HG03457 (cell line): ENCODE data around the gene CD4.
A peak's percentile ranks its signal among the peaks of the same experiment; 100 is the strongest.

Experiments used
- ATAC-seq: cut with Tn5 transposase; IDR thresholded peaks from one replicate; pipeline ENCODE4 v1.9.1; 2021; ENCODE audit warnings: moderate number of reproducible peaks; ENCODE audit not compliant: unreplicated experiment

Gene CD4

DNA sequence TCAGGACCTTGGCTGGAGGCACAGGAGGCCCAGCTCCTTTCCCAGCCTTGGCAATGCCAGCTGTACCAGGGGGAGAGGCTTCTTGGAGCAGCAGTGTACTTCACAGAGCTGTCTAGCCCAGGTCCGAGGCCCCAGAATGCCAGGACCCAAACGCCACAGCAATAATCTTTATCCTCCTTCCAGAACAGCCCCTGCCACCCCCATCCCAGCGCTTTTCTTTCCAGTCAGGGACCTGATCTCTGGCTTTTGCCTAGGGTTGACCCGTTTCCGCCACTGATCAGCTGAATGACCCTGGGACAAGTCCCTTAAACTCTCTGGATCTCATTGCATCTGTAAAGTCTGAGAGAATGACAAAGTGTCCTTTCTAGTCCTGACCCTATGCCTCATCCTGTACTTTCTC is 11.9 kb upstream of the CD4 start:
- no peak for ATAC-seq

DNA sequence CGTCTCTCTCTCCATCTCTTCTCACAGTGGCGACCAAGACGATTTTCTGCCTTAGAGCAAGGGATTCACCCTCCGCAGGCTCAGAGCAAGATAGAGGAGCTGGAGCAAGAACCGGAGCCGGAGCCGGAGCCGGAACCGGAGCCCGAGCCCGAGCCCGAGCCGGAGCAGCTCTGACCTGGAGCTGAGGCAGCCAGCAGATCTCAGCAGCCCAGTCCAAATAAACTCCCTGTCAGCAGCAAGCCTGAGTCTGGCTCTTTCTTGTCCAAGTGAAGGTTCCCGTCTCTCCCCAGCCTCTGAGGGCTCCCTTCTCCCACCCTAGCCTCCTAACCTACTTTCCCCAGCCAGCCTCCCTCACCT is 11.1 kb upstream of the CD4 start:
- ATAC-seq, result no peak

DNA sequence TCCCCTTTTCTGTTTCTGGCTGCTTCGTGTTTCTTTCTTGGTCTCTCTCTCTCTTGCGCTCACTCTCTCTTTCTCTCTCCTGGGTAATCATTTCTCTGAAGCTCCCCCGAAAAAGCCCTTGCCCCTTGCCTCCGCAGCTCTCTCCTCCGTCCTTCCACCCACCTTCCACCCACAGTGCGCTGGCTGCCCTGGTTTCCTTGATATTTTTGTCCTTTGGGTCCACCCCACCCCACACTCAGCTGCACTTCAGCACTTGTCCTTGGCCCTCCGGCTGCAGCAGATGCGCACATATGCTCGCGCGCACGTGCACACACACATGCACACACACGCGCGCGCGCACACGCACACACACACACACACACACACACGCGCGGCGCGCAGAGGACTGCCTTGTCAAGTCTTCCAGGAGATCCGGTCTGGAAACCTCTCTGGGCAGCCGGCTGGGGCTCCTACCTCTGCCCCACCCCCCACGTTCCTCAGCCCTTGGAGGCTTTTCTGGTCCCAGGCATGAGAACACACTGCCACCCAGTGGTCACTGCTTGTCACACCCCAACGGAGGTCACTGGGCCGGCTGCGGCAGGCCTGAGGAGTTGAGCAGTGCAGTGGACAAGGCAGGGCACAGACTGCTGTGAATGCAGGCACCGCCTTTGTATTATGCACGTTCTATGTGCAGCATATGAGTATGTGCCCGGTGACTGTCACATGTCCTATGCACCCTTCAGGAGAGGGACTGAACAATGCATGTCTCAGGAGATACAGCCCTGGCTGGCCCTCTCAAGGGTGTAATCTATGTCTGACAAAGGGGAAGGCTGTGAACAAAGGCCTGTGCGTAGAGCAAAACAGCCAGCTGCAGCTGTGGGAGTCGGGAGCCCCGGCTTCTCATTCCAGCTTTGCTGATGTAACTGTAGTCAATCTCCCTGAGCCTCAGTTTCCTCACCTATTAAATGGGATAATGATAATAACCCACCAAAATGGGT is 10.5 kb upstream of the CD4 start:
- ATAC-seq, result peak; percentile 64

- ATAC-seq, result no peak
Measured at GRCh38 chr12:6779708-6780432, 9.5 kb upstream of the CD4 start.

DNA sequence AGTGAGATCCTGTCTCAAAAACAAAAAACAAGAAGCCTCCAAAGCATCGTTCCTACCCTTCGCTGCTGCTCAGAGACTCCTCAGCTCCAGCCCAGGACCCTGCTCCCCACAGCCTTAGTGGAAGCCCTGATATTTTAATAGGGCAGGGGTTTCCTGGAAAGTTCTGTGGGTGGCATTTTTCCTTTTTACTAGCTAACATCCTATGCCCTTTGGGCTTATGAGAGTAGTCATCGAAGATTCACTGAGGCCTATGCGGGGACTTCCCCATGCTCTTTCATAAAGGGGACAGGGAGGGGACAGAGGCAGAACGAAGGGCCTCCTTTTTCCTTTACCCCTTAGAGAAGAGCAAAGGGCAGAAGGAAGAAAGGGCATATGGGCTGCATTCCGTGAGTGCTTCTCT is 8.8 kb upstream of the CD4 start:
- ATAC-seq, result no peak

DNA sequence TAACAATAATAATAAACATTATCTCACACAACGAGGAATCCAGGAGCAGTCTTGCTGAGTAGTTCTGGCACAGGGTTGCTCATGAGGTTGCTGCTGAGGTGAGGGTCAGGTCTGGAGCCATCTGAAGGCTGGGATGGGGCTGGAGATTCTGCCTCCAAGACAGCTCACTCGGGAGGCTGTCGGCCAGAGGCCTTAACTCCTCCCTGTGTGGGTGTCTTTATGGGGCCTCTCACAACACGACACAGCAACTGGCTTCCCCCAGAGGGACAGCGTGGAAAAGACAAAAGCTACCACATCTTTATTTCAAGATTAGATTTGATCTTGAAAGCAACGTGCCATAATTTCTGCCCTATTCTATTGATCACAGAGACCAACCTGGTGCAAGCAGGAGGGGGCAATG is 7.2 kb upstream of the CD4 start:
- ATAC-seq, result no peak

- ATAC-seq, result no peak
Measured at GRCh38 chr12:6782850-6783566, 6.3 kb upstream of the CD4 start.

- ATAC-seq, result no peak
Measured at GRCh38 chr12:6783828-6784227, 5.5 kb upstream of the CD4 start.

DNA sequence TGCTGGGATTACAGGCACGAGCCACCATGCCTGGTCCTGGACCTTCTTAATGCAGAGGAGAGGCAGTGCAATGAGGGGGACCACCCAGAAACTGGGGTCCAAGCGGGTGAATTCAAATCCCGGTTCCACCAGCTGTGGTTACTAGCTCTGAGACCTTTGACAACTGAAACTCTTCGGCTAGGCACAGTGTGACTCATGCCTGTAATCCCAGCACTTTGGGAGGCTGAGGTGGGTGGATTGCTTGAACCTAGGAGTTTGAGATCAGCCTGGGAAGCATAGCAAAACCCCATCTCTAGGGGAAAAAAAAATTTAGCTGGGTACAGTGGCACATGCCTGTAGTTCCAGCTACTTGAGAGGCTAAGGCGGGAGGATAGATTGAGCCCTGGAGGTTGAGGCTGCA is 5.0 kb upstream of the CD4 start:
- no peak for ATAC-seq

GRCh38 chr12:6784761-6785160 is 4.6 kb upstream of the CD4 start:
- no peak for ATAC-seq

- ATAC-seq, result no peak
Measured at GRCh38 chr12:6786416-6787094, 2.8 kb upstream of the CD4 start.

GRCh38 chr12:6787309-6787708 is 2.0 kb upstream of the CD4 start:
- no peak for ATAC-seq

DNA sequence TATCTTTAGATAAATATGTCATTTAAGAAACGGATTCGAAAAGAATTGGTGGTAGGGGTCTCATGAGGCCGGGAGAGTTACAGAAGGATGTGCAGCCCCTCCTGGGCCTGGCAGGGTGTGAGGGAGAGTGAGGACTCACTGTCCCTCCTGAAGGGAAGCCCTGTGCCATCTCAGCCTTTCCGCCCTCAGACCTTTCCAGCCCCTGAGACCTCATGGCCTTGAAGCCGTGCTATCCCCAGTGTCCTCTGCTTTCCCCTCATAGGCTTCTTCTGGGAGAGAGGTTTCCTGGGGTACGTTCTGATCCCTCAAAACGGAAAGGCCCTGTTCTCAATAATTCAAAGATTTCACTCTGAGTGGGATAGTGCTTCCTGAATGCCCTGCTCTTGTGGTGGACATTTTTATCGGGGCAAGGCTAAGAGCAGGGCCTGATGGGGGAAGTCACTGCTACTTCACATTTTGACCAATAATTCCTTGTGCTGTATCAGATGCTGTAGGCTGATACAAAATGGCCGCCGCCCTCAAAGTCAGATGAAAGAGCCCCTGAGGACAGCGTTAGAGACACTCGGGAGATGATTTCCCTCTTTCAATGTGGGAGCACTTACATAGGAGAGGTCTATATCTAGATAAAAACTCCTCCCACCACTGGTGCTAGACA is 1.3 kb downstream of the CD4 start:
- no peak for ATAC-seq

- ATAC-seq, result no peak
Measured at GRCh38 chr12:6791931-6792520, 2.7 kb downstream of the CD4 start.

GRCh38 chr12:6792522-6793201 is 3.3 kb downstream of the CD4 start:
- ATAC-seq, result no peak

GRCh38 chr12:6795088-6795487 is 5.8 kb downstream of the CD4 start:
- ATAC-seq, result no peak

DNA sequence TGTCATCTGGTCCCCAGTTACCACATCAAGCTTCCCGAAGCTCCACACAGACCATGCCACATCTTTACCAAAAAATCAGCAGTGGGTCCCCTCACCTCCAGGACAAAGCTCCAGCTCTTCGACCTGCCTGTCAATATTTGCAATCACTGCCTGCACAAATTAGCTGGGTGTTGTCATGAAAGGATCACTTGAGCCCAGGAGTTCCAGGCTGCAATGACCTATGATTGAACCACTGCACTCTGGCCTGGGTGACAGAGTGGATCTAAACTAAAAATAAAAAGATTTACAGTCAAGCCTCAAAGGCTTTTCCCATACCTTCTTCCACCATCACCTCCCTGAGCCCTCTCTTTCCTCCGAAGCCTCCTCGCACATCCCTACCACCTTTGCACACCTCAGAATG is 7.2 kb downstream of the CD4 start:
- ATAC-seq, result no peak

GRCh38 chr12:6799147-6799546 is 9.8 kb downstream of the CD4 start:
- no peak for ATAC-seq

DNA sequence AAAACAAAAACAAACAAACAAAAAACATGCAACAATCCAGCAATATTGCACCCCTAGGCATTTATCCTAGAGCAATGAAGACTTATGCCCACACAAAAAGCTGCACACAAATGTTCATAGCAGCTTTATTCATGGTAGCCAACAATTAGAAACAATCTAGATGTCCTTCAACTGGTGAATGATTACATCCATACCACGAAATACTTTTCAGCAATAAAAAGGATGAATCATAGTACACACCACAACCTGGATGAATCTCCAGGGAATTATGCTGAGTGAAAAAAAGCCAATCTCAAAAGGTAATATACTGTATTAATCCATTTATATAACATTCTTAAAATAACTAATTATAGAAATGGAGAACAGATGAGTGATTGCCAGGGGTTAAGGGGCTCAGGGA is 17.8 kb downstream of the CD4 start:
- no peak for ATAC-seq

GRCh38 chr12:6809056-6809455 is 19.7 kb downstream of the CD4 start:
- ATAC-seq, result no peak
